A549 (cell line): Measurements from ENCODE around the gene ARHGAP23. TPM values are rescaled to one million over a fixed set of nuclear protein-coding genes. Genes with fewer than 3 reads are reported as not detected.

ENCODE experiments used
- ATAC-seq, 2 experiments: fragments of 200-7000 bp in 1 of 2; fragments of >200 bp in 1 of 2; cut with Nextera tagmentation in 1 of 2; cut with Tn5 transposase in 1 of 2; 3 replicates each; pipeline versions ENCODE4 v1.8.0 to v1.9.1; 2018 to 2020; ENCODE audit warnings: mild to moderate bottlenecking in 1 of 2, moderate library complexity in 1 of 2
- CTCF ChIA-PET: fragments of 300-600 bp; sonication (Branson Sonifier 250); formaldehyde crosslinking; extraction: SDS; loops from one replicate; lab custom pipeline; 2021; ENCODE audit warnings: antibody characterized with exemption, inconsistent platforms; lab: Yijun Ruan, JAX
- POLR2A ChIA-PET: fragments of 350-600 bp; formaldehyde crosslinking; extraction: SDS; loops from one replicate; lab custom pipeline; 2021; ENCODE audit warnings: antibody characterized with exemption, inconsistent platforms; lab: Yijun Ruan, JAX
- DNase-seq, 2 experiments: peaks; one replicate each; pipeline versions ENCODE4 v3.0.0 to v3.0.0-alpha.2; 2011 to 2016; ENCODE audit warnings: low read depth in 1 of 2, low spot score in 1 of 2
- FAIRE-seq: peaks from 2 replicates; lab custom pipeline; 2011; peaks lifted over from hg19 to GRCh38; lab: Jason Lieb, UNC
- H3K27ac ChIP-seq, 2 experiments: fragments of >200 bp; sonication (Bioruptor Twin); formaldehyde crosslinking; 3 replicates each; pipeline ENCODE4 v1.5.1; 2016 to 2017
- H3K4me1 ChIP-seq: fragments of >200 bp; sonication (Bioruptor Twin); formaldehyde crosslinking; 3 replicates; pipeline ENCODE4 v1.6.1; 2016
- H3K4me2 ChIP-seq: fragments of >200 bp; sonication (Bioruptor Twin); formaldehyde crosslinking; 3 replicates; pipeline ENCODE4 v1.6.1; 2016
- H3K4me3 ChIP-seq: fragments of >200 bp; sonication (Bioruptor Twin); formaldehyde crosslinking; 3 replicates; pipeline ENCODE4 v1.5.1; 2016
- H3K9me3 ChIP-seq: fragments of >200 bp; sonication (Bioruptor Twin); formaldehyde crosslinking; 3 replicates; pipeline ENCODE4 v1.6.1; 2016
- ATOH8 ChIP-seq: fragments of 250-450 bp; sonication (Bioruptor Pico); IDR thresholded peaks from 2 replicates; pipeline ENCODE4 v1.5.0; 2020; ENCODE audit warnings: low read depth, mild to moderate bottlenecking, moderate library complexity
- BHLHE40 ChIP-seq: IDR thresholded peaks from 2 replicates; pipeline ENCODE4 v1.6.1; 2012; ENCODE audit warnings: low read depth, low read length, inconsistent platforms
- CBX8 ChIP-seq: fragments of 200-600 bp; sonication (generic); IDR thresholded peaks from 2 replicates; pipeline ENCODE4 v1.6.1; 2016
- CEBPB ChIP-seq, 2 experiments: fragments of >200 bp in 1 of 2; sonication (Bioruptor Twin) in 1 of 2; formaldehyde crosslinking in 1 of 2; IDR thresholded peaks; 2 replicates each; pipeline ENCODE4 v1.6.1; 2012 to 2016
- CHD2 ChIP-seq: fragments of 150-350 bp; IDR thresholded peaks from 2 replicates; pipeline ENCODE4 v1.6.1; 2014; ENCODE audit warnings: low read length; ENCODE audit not compliant: partially characterized antibody
- CHD4 ChIP-seq: fragments of 200-600 bp; sonication (generic); IDR thresholded peaks from 2 replicates; pipeline ENCODE4 v1.6.1; 2016; ENCODE audit warnings: antibody characterized with exemption, mild to moderate bottlenecking, borderline replicate concordance
- E2F6 ChIP-seq: IDR thresholded peaks from 2 replicates; pipeline ENCODE4 v1.6.1; 2012; ENCODE audit warnings: low read depth, borderline replicate concordance
- HDAC2 ChIP-seq: fragments of 200-600 bp; sonication (generic); IDR thresholded peaks from 2 replicates; pipeline ENCODE4 v1.6.1; 2016
- HES2 ChIP-seq: fragments of >200 bp; sonication (Bioruptor Twin); formaldehyde crosslinking; IDR thresholded peaks from 2 replicates; pipeline ENCODE4 v1.6.1; 2016
- HEYL ChIP-seq: fragments of 250-450 bp; sonication (Bioruptor Pico); IDR thresholded peaks from 2 replicates; pipeline ENCODE4 v1.8.0; 2021; ENCODE audit warnings: mild to moderate bottlenecking, moderate library complexity
- HMGXB4 ChIP-seq: fragments of 250-450 bp; sonication (Bioruptor Pico); IDR thresholded peaks from 2 replicates; pipeline ENCODE4 v1.5.0; 2021; ENCODE audit warnings: mild to moderate bottlenecking, moderate library complexity, borderline replicate concordance
- HOXA7 ChIP-seq: fragments of 250-450 bp; sonication (Bioruptor Pico); IDR thresholded peaks from 2 replicates; pipeline ENCODE4 v1.5.0; 2020; ENCODE audit warnings: mild to moderate bottlenecking, moderate library complexity
- HOXB5 ChIP-seq: fragments of 250-450 bp; sonication (Bioruptor Pico); IDR thresholded peaks from 2 replicates; pipeline ENCODE4 v1.5.0; 2020; ENCODE audit warnings: mild to moderate bottlenecking, moderate library complexity
- KDM1A ChIP-seq: fragments of 200-600 bp; sonication (generic); IDR thresholded peaks from 2 replicates; pipeline ENCODE4 v1.6.1; 2016; ENCODE audit warnings: low read depth, mild to moderate bottlenecking
- KDM5A ChIP-seq: fragments of 200-600 bp; sonication (generic); IDR thresholded peaks from 2 replicates; pipeline ENCODE4 v1.6.1; 2016; ENCODE audit warnings: antibody characterized with exemption, mild to moderate bottlenecking
- MAFK ChIP-seq: fragments of 450-650 bp; IDR thresholded peaks from 2 replicates; pipeline ENCODE4 v1.6.1; 2014; ENCODE audit not compliant: partially characterized antibody
- NPAS2 ChIP-seq: fragments of 250-450 bp; sonication (Bioruptor Pico); IDR thresholded peaks from 2 replicates; pipeline ENCODE4 v1.8.0; 2022; ENCODE audit warnings: mild to moderate bottlenecking, moderate library complexity, borderline replicate concordance
- NR3C1 ChIP-seq: fragments of >200 bp; sonication (Bioruptor Twin); formaldehyde crosslinking; IDR thresholded peaks from 3 replicates; pipeline ENCODE4 v1.6.1; 2017
- PHF8 ChIP-seq: fragments of 200-600 bp; sonication (generic); IDR thresholded peaks from 2 replicates; pipeline ENCODE4 v1.6.1; 2016; ENCODE audit warnings: low read depth, mild to moderate bottlenecking, antibody characterized with exemption, moderate library complexity, borderline replicate concordance
- RCOR1 ChIP-seq: fragments of 150-350 bp; IDR thresholded peaks from 2 replicates; pipeline ENCODE4 v1.6.1; 2014; ENCODE audit warnings: antibody characterized with exemption, low read length, low read depth
- RNF2 ChIP-seq: fragments of 200-600 bp; sonication (generic); IDR thresholded peaks from 2 replicates; pipeline ENCODE4 v1.6.1; 2016; ENCODE audit warnings: low read depth, mild to moderate bottlenecking, antibody characterized with exemption, moderate library complexity, borderline replicate concordance
- TP53 ChIP-seq: fragments of 250-450 bp; sonication (Bioruptor Pico); IDR thresholded peaks from 2 replicates; pipeline ENCODE4 v1.5.0; 2021; ENCODE audit warnings: mild to moderate bottlenecking, moderate library complexity
- WGBS: methylation state at CpG from one replicate; pipeline ENCODE4 v1.1.6; 2017; ENCODE audit errors: missing lambda C conversion rate; 5-methylcytosine and 5-hydroxymethylcytosine counted together
- polyA plus RNA-seq, 4 experiments: library from polyadenylated mRNA; depleted of rRNA in 3 of 4; stranded (reverse); fragments of >200 nt; fragmentation: RNase III in 1 of 4; extraction: RNeasy Plus Mini Kit Qiagen cat#74134 plus additional on column Dnase treatment in 1 of 4; gene quantifications; 2 replicates in 3 of 4; 3 replicates in 1 of 4; pipeline ENCODE4 v1.2.3, GENCODE V29; 2011 to 2017

ARHGAP23 gene
- polyA plus RNA-seq, 2 of the 4 experiments (the other 2 are of a cell fraction), result 4.8 to 32.6 TPM

- Histone ChIP-seq H3K27ac (peak overlapping the region; percentile 78 to 96), H3K4me1 (peaks cover 52% of the 10 kb centered on the region)
- ATAC-seq (peak in 1 of 2 experiments; percentile 5; a peak in 3 of 6 replicates), DNase-seq (peak in 1 of 2 experiments; percentile 4)
- CTCF ChIA-PET, result interaction anchor here (0.7 to 3.3 kb wide), 18 partner anchors 10 to 212 kb away, joined by 3 to 30 read pairs (median 4); no protein-coding TSS in a partner anchor
- no peak for TF ChIP-seq HES2
- TF ChIP-seq KDM1A, result no peak
- TF ChIP-seq NPAS2, result no peak
- TF ChIP-seq HOXB5 (CRISPR knock-in tag), result no peak
- no peak for TF ChIP-seq E2F6
- no peak for TF ChIP-seq HEYL (CRISPR knock-in tag)
- no peak for TF ChIP-seq HDAC2
- no peak for TF ChIP-seq CBX8
- TF ChIP-seq CEBPB (IDR thresholded peaks at IDR 0.05), result no peak
- no peak for TF ChIP-seq MAFK
- no peak for TF ChIP-seq TP53
- TF ChIP-seq CHD2, result no peak
- TF ChIP-seq, all 56 proteins: peak for 0
- WGBS, result 68% methylated on average over 5 of the region's 8 CpGs
- no peak overlapping the region for H3K4me3 ChIP-seq
- FAIRE-seq, result no peak
- no peaks in the 10 kb centered on the region for H3K9me3 ChIP-seq
- POLR2A ChIA-PET, result no interaction called here
- H3K4me2 ChIP-seq, result peak overlapping the region; percentile 83
These were observed 27.1 kb downstream of the ARHGAP23 start for GRCh38 chr17:38455288-38455915.

GRCh38 chr17:38456031-38456815 is 28.0 kb downstream of the ARHGAP23 start:
- CTCF ChIA-PET, result interaction anchor here (0.8 to 3.3 kb wide), 15 partner anchors 9 to 152 kb away, joined by 3 to 30 read pairs (median 4); no protein-coding TSS in a partner anchor
- no peak for ATAC-seq
- TF ChIP-seq HMGXB4 (CRISPR knock-in tag) (no peak), RCOR1 (no peak)
- TF ChIP-seq, all 56 proteins: peak for 0
- peaks cover 44% of the 10 kb centered on the region for H3K4me1 ChIP-seq
- peak overlapping the region; percentile 78 to 96; a peak in 5 of 6 replicates for H3K27ac ChIP-seq
- peak overlapping the region; percentile 83 for H3K4me2 ChIP-seq
- H3K4me3 ChIP-seq, result no peak overlapping the region
- WGBS, result 90% methylated on average over 9 of the region's 9 CpGs
- POLR2A ChIA-PET, result no interaction called here
- DNase-seq, result peak in 1 of 2 experiments; percentile 18
- no peaks in the 10 kb centered on the region for H3K9me3 ChIP-seq
- no peak for FAIRE-seq

- ChIA-PET POLR2A (interaction anchor here (0.6 kb wide), 1 partner anchor 47 kb away, joined by 4 read pairs; no protein-coding TSS in a partner anchor), CTCF (interaction anchor here (0.7 to 6.5 kb wide), 9 partner anchors 12 to 109 kb away, joined by 3 to 23 read pairs (median 4); no protein-coding TSS in a partner anchor)
These were observed 29.5 kb downstream of the ARHGAP23 start for GRCh38 chr17:38457577-38458371.

More at GRCh38 chr17:38457577-38458371, 29.5 kb downstream of the ARHGAP23 start:
- no peak for ATAC-seq
- H3K27ac ChIP-seq, result peak overlapping the region in 1 of 2 experiments; percentile 9; a peak in 1 of 6 replicates
- H3K4me1 ChIP-seq, result peaks cover 28% of the 10 kb centered on the region
- DNase-seq, result no peak
- 94% methylated on average over 16 of the region's 18 CpGs for WGBS
- FAIRE-seq, result no peak
- no peaks in the 10 kb centered on the region for H3K9me3 ChIP-seq
- H3K4me2 ChIP-seq, result no peak overlapping the region
- no peak overlapping the region for H3K4me3 ChIP-seq
- TF ChIP-seq HOXA7 (CRISPR knock-in tag) (no peak), CEBPB (IDR thresholded peaks at IDR 0.05) (no peak), KDM1A (no peak), CHD4 (no peak), PHF8 (no peak), NR3C1 (no peak), ATOH8 (CRISPR knock-in tag) (no peak), RNF2 (no peak), BHLHE40 (no peak), KDM5A (no peak)
- TF ChIP-seq, all 56 proteins: peak for 0
